Posterior cingulate gyrus (tissue), 11 donors: Measurements from ENCODE around the gene NR1H4.
A peak's percentile ranks its signal among the peaks of the same experiment; 100 is the strongest.
"Not testable (repeated sequence)": the region's sequence is repeated elsewhere in the genome, so short reads cannot be mapped to it uniquely, and the experiment has no call there.

Source experiments
- DNase-seq, 10 donors: peaks; one replicate each; pipeline versions ENCODE4 v3.0.0 to v3.0.0-alpha.2; 2020 to 2021; ENCODE audit warnings: mixed read lengths in 3 of 10
- intact Hi-C: fragments of 100-400 bp; cut with DNase I; formaldehyde crosslinking; loops from one replicate; pipeline ENCODE4 v1.15.1; 2023

The NR1H4 gene

DNA sequence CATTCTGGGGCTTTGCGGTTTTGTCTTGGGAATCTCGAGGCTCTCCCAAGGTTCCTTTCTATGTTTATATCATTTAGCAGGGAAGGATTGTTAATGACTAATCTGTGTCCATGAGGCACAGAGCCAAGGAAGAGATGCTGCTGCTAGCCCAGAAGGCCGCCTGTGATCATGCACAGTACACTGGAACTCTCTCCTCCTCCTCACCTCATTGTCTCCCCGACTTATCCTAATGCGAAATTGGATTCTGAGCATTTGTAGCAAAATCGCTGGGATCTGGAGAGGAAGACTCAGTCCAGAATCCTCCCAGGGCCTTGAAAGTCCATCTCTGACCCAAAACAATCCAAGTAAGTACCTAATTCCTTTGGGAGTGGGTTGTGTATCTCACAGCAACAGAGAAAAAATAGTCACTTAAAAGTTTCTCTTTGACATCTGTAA lies at the start of gene NR1H4:
TSS of gene NR1H4 (plus strand) at position 151 of the 435 bp plus-strand sequence. CDS start 19,458 bp downstream, outside the sequence.
- peak in 1 of 10 donors; percentile 43 for DNase-seq
- intact Hi-C loops: no loop called here

DNA sequence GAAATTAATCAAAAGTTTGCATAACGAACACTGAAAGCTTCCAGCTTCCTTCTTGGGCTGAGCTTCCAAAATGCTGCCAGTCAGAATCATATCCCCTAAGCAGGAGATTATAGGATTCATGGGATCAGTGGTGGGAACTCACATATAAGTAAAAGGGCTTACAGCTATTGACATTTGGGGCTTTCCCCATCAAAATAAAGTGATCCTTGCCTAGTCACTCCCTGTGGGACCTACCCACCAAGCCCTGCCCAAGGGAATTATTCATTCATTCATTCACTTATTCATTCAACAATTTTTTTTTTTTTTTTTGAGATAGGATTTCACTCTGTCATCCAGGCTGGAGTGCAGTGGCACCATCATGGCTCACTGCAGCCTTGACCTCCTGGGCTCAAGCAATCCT lies 47.5 kb upstream of the NR1H4 start:
- intact Hi-C loops: no loop called here
- no peak for DNase-seq

DNA sequence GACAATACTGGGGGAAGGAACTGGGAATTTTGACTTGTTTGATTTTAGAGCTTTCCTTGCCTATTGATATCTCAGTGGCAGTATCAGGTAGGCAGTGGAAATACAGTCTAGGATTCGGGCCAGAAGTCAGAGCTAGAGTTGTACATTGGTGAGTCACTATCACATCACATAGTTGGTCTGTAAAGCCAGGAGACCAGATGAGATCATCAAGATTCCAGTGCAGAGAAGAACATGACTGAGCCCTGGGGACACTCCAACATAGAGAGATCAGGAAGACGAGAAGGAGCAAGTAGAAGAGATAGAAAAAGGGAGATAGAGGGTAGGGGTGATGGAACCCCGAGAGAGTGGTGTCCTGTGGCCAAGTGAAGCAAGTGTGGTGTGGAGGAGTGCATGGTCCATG lies 46.6 kb upstream of the NR1H4 start:
- no peak for DNase-seq
- intact Hi-C loops: no loop called here

DNA sequence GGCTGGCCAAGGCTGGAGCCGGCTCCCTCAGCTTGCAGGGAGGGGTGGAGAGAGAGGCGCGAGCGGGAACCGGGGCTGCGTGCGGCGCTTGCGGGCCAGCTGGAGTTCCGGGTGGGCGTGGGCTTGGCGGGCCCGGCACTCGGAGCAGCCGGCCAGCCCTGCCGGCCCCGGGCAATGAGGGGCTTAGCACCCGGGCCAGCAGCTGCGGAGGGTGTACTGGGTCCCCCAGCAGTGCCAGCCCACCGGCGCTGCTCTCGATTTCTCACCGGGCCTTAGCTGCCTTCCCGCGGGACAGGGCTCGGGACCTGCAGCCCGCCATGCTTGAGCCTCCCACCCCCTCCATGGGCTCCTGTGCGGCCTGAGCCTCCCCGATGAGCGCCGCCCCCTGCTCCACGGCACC lies 43.4 kb upstream of the NR1H4 start:
- DNase-seq, intact Hi-C loops: not testable (repeated sequence)

DNA sequence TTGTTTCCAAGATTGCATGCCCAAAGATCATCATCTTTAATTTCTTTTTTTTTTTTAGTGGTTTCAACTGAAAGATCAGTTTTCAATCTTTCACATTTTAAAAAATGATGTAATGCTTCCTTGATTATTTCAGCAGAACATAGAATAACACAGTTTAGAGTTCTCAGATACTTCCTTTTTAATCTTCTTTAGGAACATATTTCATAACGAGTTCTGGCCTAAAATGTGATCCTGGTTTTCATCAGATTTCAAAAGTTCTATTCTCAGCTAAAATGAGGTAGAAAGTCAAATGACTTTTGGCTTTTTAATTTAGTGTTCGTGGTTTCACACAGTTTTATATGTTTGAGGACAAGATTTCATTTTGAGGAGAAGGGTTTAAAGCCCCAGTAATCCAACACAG lies 40.0 kb upstream of the NR1H4 start:
- DNase-seq: no peak
- intact Hi-C loops: no loop called here

DNA sequence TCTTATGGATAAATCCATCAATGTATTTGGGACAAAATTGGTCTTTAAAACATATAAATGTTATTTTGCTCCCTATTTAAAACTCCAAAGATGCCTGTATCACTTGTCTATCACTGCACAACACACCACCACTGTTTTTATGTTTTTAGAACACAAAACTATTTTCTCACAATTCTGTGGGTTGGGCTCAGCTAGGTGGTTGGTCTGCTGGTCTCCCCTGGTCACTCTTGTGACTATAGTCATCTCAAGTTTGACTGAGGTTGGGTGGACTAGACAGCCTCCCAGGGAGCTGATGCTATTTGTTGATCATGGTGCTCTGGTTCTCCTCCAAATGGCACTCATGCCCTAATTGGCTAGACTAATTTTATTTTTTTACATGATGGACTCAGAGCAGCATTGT lies 39.5 kb upstream of the NR1H4 start:
- DNase-seq: no peak
- intact Hi-C loops: no loop called here

DNA sequence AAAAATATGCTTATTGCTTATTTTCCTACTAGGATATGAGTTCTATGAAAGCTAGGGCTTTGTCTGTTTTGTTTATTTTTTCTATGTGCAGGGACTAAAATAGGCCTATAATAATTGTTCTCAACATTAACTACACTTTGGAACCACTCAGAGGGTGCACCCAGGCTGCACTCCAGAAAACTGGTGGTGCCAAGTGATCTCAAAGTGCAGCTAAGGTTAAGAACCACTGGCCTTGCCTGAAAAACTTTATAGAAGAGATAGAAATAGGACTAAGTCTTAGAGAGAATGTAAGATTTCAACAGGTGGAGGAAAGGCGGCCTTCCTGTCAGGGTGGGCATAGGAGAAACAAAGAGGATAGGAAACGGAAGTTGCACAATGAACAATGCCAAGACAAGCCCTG lies 37.7 kb upstream of the NR1H4 start:
- no peak for DNase-seq
- intact Hi-C loops: no loop called here

DNA sequence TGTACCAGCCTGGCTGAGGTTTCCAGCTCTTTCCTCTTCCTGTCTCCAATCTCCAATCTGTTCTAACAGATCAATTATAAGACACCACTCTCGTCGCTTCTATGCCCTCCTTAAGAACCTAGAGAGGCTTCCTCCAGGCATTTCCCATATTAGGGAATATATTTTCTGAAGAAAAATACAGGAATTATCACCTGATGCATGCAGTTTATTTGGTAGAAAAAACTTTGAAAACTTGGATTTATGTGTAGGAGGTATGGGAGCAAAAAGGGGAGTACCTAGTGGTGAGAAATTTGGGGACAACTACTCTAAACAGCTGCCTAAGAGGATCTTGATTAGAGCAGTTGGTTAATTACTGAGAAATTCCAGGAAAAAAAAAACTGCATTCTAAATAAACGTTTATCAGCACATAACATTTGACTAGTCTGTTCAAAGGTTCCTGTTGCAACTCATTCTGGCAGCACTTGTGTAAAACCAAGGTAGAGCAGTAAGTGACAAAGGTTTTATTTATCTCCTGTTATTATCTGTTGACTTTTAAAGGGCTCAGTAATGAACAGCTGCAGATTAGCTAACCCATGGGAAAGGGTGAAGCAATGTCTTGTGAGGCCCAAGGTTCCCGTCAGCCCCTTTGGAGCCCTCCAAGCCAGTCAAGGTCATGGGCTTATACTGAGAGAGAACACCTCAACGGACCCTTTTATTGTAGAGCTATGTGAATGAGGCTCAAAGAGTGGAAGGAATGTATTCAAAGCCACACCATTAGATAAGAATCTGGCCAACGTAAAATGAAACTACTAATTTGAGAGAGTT lies 36.4 kb upstream of the NR1H4 start:
- DNase-seq: no peak
- intact Hi-C loops: no loop called here

DNA sequence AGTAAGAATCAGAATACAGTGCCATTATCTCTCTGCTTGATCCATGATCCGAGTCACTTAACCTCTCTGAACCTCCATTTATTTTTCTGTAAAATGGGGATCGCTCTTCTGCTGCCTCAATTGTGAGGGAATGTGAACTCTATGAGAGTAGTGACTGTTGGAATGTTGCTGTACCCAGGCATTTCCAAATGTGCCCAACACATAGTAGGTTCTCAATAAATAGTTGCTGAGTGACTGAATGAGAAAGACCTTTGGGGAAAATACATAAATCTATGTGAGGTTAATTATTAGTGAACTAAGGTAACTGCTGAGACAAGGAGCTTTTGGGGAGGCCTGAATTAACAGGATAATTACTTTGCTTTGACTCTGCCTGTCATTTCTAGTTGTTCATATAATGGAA lies 33.9 kb upstream of the NR1H4 start:
- intact Hi-C loops: no loop called here
- DNase-seq: no peak

DNA sequence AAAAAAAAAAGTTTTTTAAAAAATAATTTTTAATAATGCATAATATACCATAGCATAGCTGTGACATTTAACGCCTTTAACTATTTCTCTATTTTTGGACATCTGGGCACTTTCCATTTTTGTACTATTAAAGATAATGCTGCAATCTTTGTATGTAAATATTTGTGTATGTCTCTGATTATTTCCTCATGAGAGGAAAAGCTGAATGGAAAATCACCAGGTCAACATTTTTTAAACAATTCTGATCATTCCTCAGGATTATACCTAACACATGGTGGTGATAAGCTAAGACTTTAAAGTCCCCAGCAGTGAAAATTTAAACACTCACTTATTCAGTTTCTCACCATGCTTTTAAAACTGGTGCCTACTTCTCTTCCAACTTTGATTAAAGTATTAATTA lies 31.3 kb upstream of the NR1H4 start:
- DNase-seq: no peak
- intact Hi-C loops: no loop called here

DNA sequence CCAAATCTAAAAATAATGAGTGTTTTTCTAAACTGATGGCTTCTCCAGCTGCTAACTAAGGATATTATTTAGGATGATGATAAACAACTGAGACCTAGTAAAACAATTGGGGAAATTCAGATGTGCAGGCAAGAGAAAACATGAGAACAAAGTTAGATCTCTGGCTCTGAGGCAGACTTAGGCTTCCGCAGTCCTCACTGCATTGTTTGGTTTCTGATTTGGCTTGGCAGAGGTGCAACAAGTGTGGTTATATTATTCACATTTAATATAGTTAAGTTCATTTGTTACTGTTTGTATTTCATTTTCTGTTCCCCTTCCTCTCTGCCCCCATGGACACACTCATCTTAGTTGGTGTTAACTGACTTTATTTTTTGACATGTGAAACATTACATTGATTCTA lies 30.2 kb upstream of the NR1H4 start:
- no peak for DNase-seq
- intact Hi-C loops: no loop called here

DNA sequence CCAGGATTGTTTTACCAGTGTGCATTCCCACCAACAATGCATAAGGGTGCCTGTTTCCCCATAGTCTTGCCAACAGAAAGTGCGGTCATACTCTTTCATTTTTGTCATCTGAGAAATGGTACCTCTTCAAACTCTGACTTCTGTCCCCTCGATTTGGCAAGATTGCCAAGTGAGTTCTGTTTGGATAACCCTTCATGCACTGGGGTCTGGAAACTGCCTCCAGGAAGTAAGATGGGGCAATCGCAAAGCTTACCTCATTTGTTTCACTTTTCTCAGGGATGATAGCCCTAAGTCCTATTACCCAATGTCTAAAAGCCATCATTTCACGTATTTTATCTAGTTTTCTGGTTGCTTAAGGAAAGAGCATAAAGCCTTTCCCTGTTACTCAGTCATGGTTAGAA lies 28.6 kb upstream of the NR1H4 start:
- DNase-seq: no peak
- intact Hi-C loops: no loop called here

DNA sequence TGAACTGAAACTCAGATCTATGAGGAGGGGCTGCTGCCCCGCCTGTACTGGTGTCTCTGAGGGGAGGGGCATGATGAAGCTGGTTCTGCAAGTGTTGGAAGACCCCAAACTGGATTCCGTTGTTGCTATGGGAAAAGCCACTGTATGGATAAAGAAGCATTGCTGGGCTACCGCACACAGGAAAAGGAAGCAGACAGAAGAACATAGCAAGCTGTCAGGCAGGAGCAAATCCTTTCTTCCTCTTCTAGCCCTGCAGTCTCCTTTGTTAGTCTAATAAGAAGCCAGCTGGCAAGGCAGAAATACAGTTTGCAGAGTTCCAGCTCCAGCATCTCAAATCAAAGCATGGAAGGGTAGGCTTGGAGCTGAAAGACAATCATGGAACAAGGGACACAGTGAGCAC lies 26.3 kb upstream of the NR1H4 start:
- DNase-seq: no peak
- intact Hi-C loops: no loop called here

DNA sequence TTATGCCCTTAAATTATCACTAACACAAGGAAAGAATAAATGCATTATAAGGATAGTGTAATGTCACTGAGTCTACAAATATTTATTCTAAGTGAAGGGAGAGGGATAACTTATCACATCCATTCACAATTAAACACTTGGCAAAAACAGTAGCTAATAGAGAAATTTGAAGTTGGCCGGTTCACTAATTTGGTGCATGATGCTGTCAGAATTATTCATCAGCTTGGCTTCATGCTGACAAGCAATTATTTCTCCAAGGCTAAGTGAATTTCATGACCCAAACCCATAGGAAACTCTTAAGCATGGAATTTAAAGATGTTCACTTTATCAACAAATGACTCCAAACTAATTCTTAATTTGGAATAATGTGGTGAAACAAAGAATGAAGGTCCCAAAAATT lies 25.0 kb upstream of the NR1H4 start:
- intact Hi-C loops: no loop called here
- no peak for DNase-seq

DNA sequence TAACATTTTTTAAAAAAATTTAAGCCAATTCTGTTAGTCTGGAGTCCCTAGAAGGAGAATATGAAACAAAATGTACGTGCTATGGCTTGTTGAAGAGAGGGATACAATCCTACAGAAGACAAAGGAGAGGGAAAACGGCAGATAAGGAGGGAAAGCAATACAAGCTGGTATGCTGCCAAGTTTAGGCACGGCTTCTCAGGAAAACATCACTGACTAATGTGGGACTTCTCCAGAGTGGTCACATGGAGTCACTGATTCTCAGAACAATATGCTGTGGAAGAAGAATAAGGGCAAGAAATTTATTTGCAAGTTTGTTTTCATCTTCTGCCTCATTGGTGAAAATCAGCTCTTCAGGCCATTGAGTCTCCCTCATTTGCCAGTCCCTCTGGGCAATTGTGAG lies 22.9 kb upstream of the NR1H4 start:
- DNase-seq: no peak
- intact Hi-C loops: no loop called here

DNA sequence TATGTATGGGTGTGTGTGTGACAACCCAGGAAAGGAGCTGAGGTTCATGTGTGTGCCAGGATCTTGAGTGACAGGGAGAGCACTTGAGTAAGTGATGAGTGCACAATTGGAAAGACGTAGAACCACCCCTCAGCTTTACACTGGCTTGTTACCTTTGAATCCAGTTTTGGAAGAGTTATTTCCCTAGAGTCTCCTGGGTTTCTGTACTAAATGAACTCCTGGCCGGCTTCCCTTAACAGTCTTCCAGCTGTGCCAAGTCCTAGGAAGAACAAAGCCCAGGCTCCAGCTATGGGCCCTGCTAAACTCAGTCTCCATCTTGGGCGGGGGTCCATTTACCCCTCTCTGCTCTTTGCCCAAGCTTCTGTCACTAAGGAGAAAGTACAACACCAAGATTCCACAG lies 19.7 kb upstream of the NR1H4 start:
- intact Hi-C loops: no loop called here
- DNase-seq: no peak

DNA sequence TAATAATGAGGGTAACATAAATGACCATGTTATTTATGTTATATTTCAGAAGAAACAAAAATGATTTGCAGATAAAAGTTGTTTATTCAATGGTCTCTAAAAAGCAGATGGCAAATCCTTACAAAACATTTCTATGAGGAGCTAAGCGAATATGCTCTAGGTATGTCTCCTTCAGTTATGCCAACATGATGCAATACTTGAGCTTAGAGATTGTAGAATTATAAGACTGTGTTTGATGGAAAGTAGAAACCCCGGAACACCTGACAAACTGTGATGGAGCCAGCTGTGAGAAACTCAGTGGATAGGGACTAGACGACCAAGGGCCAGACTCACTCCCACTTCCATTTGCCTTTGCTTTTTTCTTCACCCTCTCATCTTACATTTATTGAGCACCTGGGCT lies 17.8 kb upstream of the NR1H4 start:
- intact Hi-C loops: no loop called here
- no peak for DNase-seq

DNA sequence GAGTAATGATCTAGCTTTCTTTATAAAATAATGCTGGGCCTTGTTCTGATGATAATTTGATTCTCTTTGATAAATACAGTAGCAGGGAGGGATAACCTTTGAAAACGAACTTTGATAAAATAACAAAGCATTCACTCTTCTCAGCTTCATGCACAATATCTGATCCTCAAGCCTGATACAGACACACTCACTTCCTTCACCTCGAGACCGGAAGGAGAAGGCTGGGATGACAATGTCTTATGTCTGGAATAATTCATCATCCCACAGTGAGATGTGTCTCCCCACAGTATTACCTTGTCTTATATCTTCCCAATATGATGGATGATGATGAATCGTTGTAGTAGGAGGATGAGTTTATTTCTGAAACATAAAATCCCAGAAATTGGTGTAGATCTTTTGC lies 15.5 kb upstream of the NR1H4 start:
- intact Hi-C loops: no loop called here
- DNase-seq: no peak

DNA sequence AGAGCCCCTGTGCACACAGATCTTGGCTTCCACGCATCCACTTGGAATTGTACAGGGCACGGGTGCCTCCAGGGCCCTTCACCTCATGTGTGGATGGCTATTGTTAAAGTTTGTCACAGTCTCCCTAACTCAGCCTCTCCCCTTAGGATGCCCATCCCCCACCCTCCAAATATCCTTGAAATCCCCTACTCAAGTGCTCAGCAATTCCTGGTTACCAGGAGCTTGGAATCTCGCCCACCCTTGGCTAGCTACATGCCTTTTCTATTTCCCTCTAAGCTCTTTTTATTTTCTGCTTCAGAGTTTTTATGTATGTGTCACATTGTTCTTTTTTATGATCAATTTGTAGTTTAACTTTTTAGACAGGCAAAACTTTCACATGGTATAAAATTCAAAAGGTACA lies 13.0 kb upstream of the NR1H4 start:
- DNase-seq: no peak
- intact Hi-C loops: no loop called here

DNA sequence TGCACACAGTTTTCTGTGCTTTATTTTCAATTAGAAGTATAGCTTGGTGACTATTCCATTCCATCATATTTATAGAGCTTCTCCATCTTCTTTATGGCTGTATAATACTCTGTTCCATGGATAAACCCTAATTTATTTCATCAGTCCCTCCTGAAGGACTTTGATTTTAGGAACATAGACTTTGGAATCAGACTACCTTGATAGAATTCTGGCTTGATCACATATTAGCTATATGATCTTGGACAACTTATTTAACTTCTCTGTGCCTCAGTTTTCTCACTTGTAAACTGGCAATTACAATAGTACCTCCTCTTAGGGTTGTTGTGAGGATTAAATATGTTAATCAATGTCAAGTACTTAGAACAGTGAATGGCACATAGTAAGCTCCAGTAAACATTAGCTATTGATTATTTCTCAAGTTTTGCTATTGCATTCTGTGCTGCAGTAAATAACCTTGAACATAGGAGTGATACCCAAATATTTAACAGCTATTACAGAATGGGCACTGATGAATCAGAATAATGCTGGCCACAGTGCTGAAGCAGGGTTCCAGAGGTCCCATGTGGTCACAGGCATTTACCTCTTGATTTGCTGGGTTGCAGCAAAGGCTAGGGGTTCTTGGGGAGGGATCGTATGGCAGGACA lies 12.2 kb upstream of the NR1H4 start:
- intact Hi-C loops: no loop called here
- no peak for DNase-seq

DNA sequence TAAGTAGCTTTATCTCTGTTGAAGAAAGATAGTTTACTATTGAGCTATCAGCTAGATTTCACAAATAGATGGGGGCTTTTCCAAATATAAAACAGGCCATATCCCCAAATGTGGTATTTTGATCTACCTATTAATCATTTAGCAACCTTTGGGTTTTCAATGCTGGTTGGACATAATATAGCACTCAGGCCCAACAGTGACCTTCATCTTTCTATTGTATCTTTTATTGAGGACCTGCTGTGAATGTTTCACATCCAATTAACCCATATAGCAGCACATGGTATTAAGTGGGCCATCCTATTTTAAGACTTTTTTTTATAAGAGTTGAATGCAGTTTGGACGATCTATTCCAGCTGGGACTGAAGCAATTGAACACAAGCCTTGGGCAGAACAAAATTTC lies 10.0 kb upstream of the NR1H4 start:
- intact Hi-C loops: no loop called here
- no peak for DNase-seq

DNA sequence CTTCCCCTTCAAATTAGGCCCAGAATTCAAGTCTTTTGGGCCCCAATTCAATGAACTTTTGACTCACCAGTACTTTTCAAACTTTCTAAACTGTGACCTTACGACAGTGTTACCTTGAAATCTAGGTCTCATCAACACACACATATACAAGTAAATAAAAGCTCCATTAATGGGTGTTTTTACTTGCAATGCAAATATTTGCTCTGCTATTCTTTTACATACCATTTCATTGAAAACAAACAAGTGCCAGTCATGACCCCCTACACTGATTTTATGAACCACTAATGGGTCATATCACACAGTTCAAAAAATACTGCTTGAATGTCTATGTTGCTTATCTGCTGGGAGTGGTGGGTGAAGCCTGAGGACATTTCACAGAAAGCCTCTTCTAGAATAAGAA lies 9.1 kb upstream of the NR1H4 start:
- no peak for DNase-seq
- intact Hi-C loops: no loop called here
